SK-N-SH (cell line): ENCODE results near the gene SLC22A13. TPM values are rescaled to one million over a fixed set of nuclear protein-coding genes. Genes with fewer than 3 reads are reported as not detected.

Experiments used
- CTCF ChIA-PET: fragments of 300-600, 350-600 bp; formaldehyde crosslinking; extraction: SDS; loops from one replicate; lab custom pipeline; 2021; lab: Yijun Ruan, JAX
- POLR2A ChIA-PET: fragments of 350-600 bp; sonication (Branson Sonifier 250); formaldehyde crosslinking; extraction: SDS; loops from one replicate; lab custom pipeline; 2020; ENCODE audit warnings: antibody characterized with exemption, inconsistent platforms; lab: Yijun Ruan, JAX
- DNase-seq: peaks from one replicate; pipeline ENCODE4 v3.0.0; 2012
- H2AFZ ChIP-seq: fragments of 200-600 bp; sonication (generic); 2 replicates; pipeline ENCODE4 v1.8.1; 2016; ENCODE audit warnings: antibody characterized with exemption, mild to moderate bottlenecking, low read depth
- H3F3A ChIP-seq: fragments of 200-600 bp; sonication (generic); replicated peaks from 2 replicates; pipeline ENCODE3; 2016; ENCODE audit warnings: antibody characterized with exemption, mild to moderate bottlenecking; ENCODE audit not compliant: insufficient read depth
- H3K27ac ChIP-seq, 2 experiments: fragments of 200-500 bp in 1 of 2; fragments of 200-600 bp in 1 of 2; sonication (Bioruptor generic) in 1 of 2; sonication (generic), shearing (Covaris generic) in 1 of 2; 2 replicates each; pipeline versions ENCODE4 v1.5.1 to v1.6.1; 2014 to 2016; ENCODE audit warnings: low read depth in 2 of 2, inconsistent platforms in 1 of 2, low read length in 1 of 2, mild to moderate bottlenecking in 1 of 2, mixed read lengths in 1 of 2
- H3K27me3 ChIP-seq: fragments of 200-600 bp; sonication (generic), shearing (Covaris generic); 2 replicates; pipeline ENCODE4 v1.6.1; 2016; ENCODE audit warnings: mixed run types; ENCODE audit not compliant: insufficient read depth
- H3K36me3 ChIP-seq, 2 experiments: fragments of 200-500 bp in 1 of 2; fragments of 200-600 bp in 1 of 2; sonication (Bioruptor generic) in 1 of 2; sonication (generic) in 1 of 2; replicated peaks in 1 of 2; 2 replicates each; pipeline versions ENCODE3 to v1.5.1; 2014 to 2016; ENCODE audit warnings: low read length in 1 of 2, mild to moderate bottlenecking in 1 of 2; ENCODE audit not compliant: insufficient read depth in 2 of 2, control insufficient read depth in 1 of 2
- H3K4me1 ChIP-seq, 2 experiments: fragments of 200-500 bp in 1 of 2; fragments of 200-600 bp in 1 of 2; sonication (Bioruptor generic) in 1 of 2; sonication (generic), shearing (Covaris generic) in 1 of 2; 2 replicates each; pipeline versions ENCODE4 v1.5.1 to v1.6.1; 2014 to 2016; ENCODE audit warnings: low read depth in 1 of 2, low read length in 1 of 2, mixed run types in 1 of 2; ENCODE audit not compliant: insufficient read depth in 2 of 2, control insufficient read depth in 1 of 2
- H3K4me2 ChIP-seq: fragments of 200-600 bp; sonication (generic), shearing (Covaris generic); 2 replicates; pipeline ENCODE4 v1.6.1; 2017; ENCODE audit warnings: mixed run types
- H3K4me3 ChIP-seq, 2 experiments: fragments of 200-500 bp in 1 of 2; fragments of 200-600 bp in 1 of 2; sonication (Bioruptor generic) in 1 of 2; sonication (generic), shearing (Covaris generic) in 1 of 2; 2 replicates each; pipeline versions ENCODE4 v1.5.1 to v1.8.1; 2014 to 2016; ENCODE audit warnings: low read depth in 2 of 2, inconsistent platforms in 1 of 2, low read length in 1 of 2, mild to moderate bottlenecking in 1 of 2, mixed read lengths in 1 of 2, moderate library complexity in 1 of 2
- H3K79me2 ChIP-seq: fragments of 200-600 bp; sonication (generic); 2 replicates; pipeline ENCODE4 v1.8.1; 2017; ENCODE audit warnings: mild to moderate bottlenecking; ENCODE audit not compliant: insufficient read depth
- H3K9ac ChIP-seq: fragments of 200-600 bp; sonication (generic); 2 replicates; pipeline ENCODE4 v1.6.1; 2017; ENCODE audit warnings: mixed run types
- H3K9me2 ChIP-seq: fragments of 200-600 bp; sonication (generic); 2 replicates; pipeline ENCODE4 v1.6.1; 2017; ENCODE audit warnings: mixed run types
- H3K9me3 ChIP-seq: fragments of 200-600 bp; sonication (generic); 2 replicates; pipeline ENCODE4 v1.6.1; 2017; ENCODE audit warnings: mixed run types, mild to moderate bottlenecking, moderate library complexity
- H4K20me1 ChIP-seq: fragments of 200-600 bp; sonication (generic); 2 replicates; pipeline ENCODE4 v1.6.1; 2017; ENCODE audit warnings: mild to moderate bottlenecking, mixed run types; ENCODE audit not compliant: insufficient read depth
- FOXM1 ChIP-seq: IDR thresholded peaks from 2 replicates; pipeline ENCODE4 v1.4.0; 2012; ENCODE audit warnings: low read depth, mild to moderate bottlenecking
- NRF1 ChIP-seq: IDR thresholded peaks from 2 replicates; pipeline ENCODE4 v1.6.1; 2012; ENCODE audit warnings: low read depth, mild to moderate bottlenecking, low read length
- POLR2AphosphoS5 ChIP-seq: IDR thresholded peaks from 2 replicates; pipeline ENCODE4 v1.6.1; 2012; ENCODE audit warnings: low read depth, low read length
- RCOR1 ChIP-seq: fragments of 150-350 bp; IDR thresholded peaks from 2 replicates; pipeline ENCODE4 v1.6.1; 2017; ENCODE audit warnings: antibody characterized with exemption, low read length
- RFX5 ChIP-seq: IDR thresholded peaks from 2 replicates; pipeline ENCODE4 v1.6.1; 2012; ENCODE audit warnings: mild to moderate bottlenecking, improper control_type of control experiment, low read length
- RXRA ChIP-seq: IDR thresholded peaks from 2 replicates; pipeline ENCODE4 v1.4.0; 2012; ENCODE audit warnings: low read depth, mild to moderate bottlenecking, borderline replicate concordance
- TEAD4 ChIP-seq: IDR thresholded peaks from 2 replicates; pipeline ENCODE4 v1.4.0; 2012; ENCODE audit warnings: mild to moderate bottlenecking, borderline replicate concordance; ENCODE audit not compliant: insufficient read depth
- WGBS: methylation state at CpG from one replicate; pipeline ENCODE4 v1.1.6; 2017; ENCODE audit warnings: low lambda C conversion rate; 5-methylcytosine and 5-hydroxymethylcytosine counted together
- polyA plus RNA-seq, 3 experiments: library from polyadenylated mRNA; depleted of rRNA; stranded (reverse); fragments of >200 nt; gene quantifications; 2 replicates each; pipeline ENCODE4 v1.2.3, GENCODE V29; 2012
- TF ChIP-seq, protein P1 (sequence below): fragments of 200-600 bp; sonication (generic); IDR thresholded peaks from 2 replicates; pipeline ENCODE4 v1.6.1; 2017; ENCODE audit warnings: antibody characterized with exemption, mild to moderate bottlenecking, moderate library complexity
- TF ChIP-seq, protein P2 (sequence below): IDR thresholded peaks from 2 replicates; pipeline ENCODE4 v1.4.0; 2012; ENCODE audit warnings: low read depth
- TF ChIP-seq, protein P3 (sequence below): IDR thresholded peaks from 2 replicates; pipeline ENCODE4 v1.6.1; 2012; ENCODE audit warnings: mild to moderate bottlenecking, low read depth, low read length, moderate library complexity
- TF ChIP-seq, protein P4 (sequence below): IDR thresholded peaks from 2 replicates; pipeline ENCODE4 v1.4.0; 2012; ENCODE audit warnings: low read depth, borderline replicate concordance

The SLC22A13 gene
- polyA plus RNA-seq, 1 of the 3 experiments (the other 2 are of a cell fraction): 0.08 TPM

DNA sequence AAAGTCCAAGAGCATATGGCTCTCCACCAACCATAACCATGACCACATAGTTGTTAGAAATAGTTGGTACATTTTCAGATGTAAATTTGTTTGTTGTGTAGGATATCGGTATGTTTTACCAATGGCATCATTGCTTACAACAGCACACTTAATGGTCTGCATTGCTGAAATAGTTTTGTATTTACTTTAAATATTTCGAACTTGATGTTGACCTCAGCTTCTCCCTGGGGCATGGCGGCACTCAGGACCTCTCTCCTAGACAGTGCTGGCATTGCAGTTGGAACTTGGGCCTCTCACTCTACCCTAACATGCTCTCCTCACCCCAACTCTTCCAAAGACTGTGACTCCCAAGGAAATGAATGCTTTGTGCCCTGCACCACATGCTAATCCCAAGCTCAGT lies 5.0 kb downstream of the SLC22A13 start:
- Histone ChIP-seq H4K20me1 (no peaks in the 10 kb centered on the region), H3K4me3 (no peak overlapping the region), H3F3A (no peaks in the 10 kb centered on the region), H3K4me2 (no peak overlapping the region), H3K36me3 (peaks cover 0 to 7% of the 10 kb centered on the region in 2 experiments), H3K79me2 (no peaks in the 10 kb centered on the region), H3K9me2 (no peaks in the 10 kb centered on the region), H3K27me3 (no peaks in the 10 kb centered on the region), H3K9ac (no peak overlapping the region), H2AFZ (no peak overlapping the region), H3K27ac (no peak overlapping the region), H3K4me1 (peaks cover 0 to 11% of the 10 kb centered on the region in 2 experiments; a peak in 1 of 4 replicates), H3K9me3 (no peaks in the 10 kb centered on the region)
- WGBS: 92% methylated on average over 3 of the region's 3 CpGs
- CTCF ChIA-PET: interaction anchor here (1.7 kb wide), 1 partner anchor 76 kb away, joined by 4 read pairs; the partner anchor contains the start of gene XYLB
- POLR2A ChIA-PET: no interaction called here
- TF ChIP-seq, protein P1, sequence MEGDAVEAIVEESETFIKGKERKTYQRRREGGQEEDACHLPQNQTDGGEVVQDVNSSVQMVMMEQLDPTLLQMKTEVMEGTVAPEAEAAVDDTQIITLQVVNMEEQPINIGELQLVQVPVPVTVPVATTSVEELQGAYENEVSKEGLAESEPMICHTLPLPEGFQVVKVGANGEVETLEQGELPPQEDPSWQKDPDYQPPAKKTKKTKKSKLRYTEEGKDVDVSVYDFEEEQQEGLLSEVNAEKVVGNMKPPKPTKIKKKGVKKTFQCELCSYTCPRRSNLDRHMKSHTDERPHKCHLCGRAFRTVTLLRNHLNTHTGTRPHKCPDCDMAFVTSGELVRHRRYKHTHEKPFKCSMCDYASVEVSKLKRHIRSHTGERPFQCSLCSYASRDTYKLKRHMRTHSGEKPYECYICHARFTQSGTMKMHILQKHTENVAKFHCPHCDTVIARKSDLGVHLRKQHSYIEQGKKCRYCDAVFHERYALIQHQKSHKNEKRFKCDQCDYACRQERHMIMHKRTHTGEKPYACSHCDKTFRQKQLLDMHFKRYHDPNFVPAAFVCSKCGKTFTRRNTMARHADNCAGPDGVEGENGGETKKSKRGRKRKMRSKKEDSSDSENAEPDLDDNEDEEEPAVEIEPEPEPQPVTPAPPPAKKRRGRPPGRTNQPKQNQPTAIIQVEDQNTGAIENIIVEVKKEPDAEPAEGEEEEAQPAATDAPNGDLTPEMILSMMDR: no peak
- TF ChIP-seq, protein P2, sequence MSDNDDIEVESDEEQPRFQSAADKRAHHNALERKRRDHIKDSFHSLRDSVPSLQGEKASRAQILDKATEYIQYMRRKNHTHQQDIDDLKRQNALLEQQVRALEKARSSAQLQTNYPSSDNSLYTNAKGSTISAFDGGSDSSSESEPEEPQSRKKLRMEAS: no peak
- TF ChIP-seq TEAD4 (no peak), RFX5 (no peak), POLR2AphosphoS5 (no peak)
- TF ChIP-seq, protein P3, sequence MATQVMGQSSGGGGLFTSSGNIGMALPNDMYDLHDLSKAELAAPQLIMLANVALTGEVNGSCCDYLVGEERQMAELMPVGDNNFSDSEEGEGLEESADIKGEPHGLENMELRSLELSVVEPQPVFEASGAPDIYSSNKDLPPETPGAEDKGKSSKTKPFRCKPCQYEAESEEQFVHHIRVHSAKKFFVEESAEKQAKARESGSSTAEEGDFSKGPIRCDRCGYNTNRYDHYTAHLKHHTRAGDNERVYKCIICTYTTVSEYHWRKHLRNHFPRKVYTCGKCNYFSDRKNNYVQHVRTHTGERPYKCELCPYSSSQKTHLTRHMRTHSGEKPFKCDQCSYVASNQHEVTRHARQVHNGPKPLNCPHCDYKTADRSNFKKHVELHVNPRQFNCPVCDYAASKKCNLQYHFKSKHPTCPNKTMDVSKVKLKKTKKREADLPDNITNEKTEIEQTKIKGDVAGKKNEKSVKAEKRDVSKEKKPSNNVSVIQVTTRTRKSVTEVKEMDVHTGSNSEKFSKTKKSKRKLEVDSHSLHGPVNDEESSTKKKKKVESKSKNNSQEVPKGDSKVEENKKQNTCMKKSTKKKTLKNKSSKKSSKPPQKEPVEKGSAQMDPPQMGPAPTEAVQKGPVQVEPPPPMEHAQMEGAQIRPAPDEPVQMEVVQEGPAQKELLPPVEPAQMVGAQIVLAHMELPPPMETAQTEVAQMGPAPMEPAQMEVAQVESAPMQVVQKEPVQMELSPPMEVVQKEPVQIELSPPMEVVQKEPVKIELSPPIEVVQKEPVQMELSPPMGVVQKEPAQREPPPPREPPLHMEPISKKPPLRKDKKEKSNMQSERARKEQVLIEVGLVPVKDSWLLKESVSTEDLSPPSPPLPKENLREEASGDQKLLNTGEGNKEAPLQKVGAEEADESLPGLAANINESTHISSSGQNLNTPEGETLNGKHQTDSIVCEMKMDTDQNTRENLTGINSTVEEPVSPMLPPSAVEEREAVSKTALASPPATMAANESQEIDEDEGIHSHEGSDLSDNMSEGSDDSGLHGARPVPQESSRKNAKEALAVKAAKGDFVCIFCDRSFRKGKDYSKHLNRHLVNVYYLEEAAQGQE: no peak
- DNase-seq: no peak

DNA sequence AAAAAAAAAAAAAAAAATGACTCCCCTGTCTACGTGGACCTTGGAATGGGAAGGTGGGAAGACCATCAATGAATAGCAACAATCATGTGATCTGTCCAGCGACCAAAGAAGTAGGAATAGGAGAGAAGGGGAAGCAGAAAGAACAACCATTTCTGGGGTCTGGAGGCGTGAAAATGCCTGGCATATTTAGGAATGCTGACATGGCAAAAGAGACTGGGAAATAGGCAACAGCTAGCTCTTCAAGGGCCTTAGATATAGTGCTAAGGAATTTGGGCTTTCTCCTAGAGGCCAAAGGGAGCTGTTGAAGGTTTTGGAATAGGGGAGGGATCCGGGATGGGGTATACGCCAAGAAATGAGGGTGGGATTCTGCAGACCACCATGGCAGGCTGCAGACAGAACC lies 5.9 kb downstream of the SLC22A13 start:
- no peak overlapping the region for H3K9ac ChIP-seq
- ChIA-PET POLR2A (no interaction called here), CTCF (interaction anchor here (1.7 kb wide), 1 partner anchor 75 kb away, joined by 4 read pairs; the partner anchor contains the start of gene XYLB)
- H3K27me3 ChIP-seq: no peaks in the 10 kb centered on the region
- H3K4me2 ChIP-seq: no peak overlapping the region
- H4K20me1 ChIP-seq: no peaks in the 10 kb centered on the region
- H3F3A ChIP-seq: no peaks in the 10 kb centered on the region
- H3K79me2 ChIP-seq: no peaks in the 10 kb centered on the region
- no peaks in the 10 kb centered on the region for H3K9me2 ChIP-seq
- H3K9me3 ChIP-seq: no peaks in the 10 kb centered on the region
- no peak overlapping the region for H3K4me3 ChIP-seq
- 79% methylated on average over 5 of the region's 5 CpGs for WGBS
- peaks cover 0 to 8% of the 10 kb centered on the region in 2 experiments for H3K36me3 ChIP-seq
- no peak overlapping the region for H3K27ac ChIP-seq
- no peak overlapping the region for H2AFZ ChIP-seq
- DNase-seq: no peak
- H3K4me1 ChIP-seq: peaks cover 0 to 1% of the 10 kb centered on the region in 2 experiments; a peak in 1 of 4 replicates
- TF ChIP-seq FOXM1: no peak
- TF ChIP-seq NRF1: no peak
- no peak for TF ChIP-seq RCOR1
- no peak for TF ChIP-seq RXRA
- TF ChIP-seq, protein P4, sequence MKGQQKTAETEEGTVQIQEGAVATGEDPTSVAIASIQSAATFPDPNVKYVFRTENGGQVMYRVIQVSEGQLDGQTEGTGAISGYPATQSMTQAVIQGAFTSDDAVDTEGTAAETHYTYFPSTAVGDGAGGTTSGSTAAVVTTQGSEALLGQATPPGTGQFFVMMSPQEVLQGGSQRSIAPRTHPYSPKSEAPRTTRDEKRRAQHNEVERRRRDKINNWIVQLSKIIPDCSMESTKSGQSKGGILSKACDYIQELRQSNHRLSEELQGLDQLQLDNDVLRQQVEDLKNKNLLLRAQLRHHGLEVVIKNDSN: no peak
